Fibroblast of skin of left biceps (primary cell): ENCODE data around the gene QSOX2.

Experiments
- DNase-seq, 2 experiments: peaks; one replicate each; pipeline ENCODE4 v3.0.0-alpha.2; 2013; ENCODE audit warnings: low read depth in 2 of 2

Gene QSOX2

GRCh38 chr9:136177224-136177623 lies 68.4 kb downstream of the QSOX2 start:
- DNase-seq = no peak

DNA sequence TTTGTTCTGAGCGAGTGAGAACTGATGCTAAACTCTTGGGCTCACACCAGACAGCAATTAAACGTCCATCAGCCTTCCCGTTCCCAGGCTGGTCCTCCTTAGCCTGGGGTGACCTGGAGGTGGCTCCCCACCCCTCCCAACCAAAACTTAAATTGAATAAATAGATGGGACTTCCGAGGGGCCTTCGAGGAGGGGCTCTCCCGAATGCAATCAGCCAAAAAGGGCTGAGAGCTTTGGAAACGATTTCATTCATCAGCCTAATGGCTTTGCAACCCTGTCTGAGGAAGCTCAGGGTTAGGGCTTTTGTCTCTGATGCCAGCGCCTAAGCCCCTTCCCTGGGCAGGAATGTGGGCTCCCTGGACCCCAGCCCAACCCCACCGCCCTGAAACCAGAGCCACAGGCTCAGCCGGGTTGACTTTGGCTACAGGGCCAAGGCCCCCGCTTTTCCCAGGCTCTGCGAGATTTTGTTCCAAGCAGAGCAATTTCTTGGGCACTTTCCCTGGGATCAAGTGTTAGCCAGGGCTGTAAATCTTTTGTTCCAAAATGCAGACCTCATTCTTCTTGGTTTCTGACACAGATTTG lies 69.9 kb downstream of the QSOX2 start:
- DNase-seq = no peak

GRCh38 chr9:136174779-136175615 lies 70.6 kb downstream of the QSOX2 start:
- no peak for DNase-seq

DNA sequence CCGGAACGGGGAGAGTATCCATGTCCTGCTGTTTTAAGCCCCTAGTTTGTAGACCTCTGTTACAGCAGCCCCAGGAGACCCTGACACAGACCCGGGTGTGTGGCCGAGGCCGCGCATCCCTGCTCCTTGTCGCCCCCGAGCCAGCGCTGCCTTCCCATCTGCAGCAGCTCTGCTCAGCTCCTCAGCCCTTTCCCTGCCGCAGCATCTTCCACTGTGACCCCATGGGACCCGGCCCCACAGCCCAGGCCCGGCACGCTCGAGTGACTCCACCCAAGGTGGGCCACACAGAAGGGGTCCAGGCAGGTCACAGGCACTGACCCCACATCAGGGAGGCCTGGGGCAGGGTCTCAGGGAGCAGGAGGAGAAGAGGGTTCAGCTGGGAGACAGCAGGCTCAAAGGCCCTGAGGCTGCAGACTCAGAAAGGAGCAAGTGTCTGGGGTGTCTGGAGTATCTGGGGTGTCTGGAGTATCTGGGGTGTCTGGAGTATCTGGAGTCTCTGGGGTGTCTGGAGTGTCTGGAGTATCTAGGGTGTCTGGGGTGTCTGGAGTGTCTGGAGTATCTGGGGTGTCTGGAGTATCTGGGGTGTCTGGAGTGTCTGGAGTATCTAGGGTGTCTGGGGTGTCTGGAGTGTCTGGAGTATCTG lies 71.8 kb downstream of the QSOX2 start:
- no peak for DNase-seq

DNA sequence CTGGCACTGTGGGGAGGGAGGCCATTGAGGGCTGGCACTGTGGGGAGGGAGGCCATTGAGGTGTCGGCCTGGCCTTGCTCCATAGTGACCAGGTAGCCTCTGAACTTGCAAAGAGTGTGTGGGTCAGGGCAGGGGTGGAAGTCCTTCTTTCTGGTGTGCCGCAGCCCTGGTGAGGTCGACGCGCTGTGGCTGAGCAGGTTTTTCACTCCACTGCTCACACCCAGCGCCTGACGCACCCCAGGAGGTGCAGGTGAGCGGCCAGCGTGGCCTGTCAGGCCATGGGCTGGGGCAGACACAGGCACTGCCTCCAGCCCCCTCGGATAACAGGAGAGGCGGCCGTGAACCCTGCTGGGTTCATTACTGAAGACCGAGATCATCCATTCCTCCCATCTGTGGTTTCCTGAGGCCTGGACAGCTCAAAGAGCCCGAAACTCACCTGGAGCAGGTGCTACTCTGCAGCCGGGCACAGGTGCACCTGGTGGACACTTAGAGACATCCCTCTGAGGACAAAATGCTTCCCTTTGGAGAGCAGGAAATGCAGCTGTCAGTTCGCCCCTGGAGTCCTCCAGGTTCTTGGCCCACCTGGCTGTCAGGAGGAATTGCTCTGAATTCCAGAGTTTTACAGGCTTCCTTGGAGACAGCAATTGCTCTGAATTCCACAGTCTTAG lies 73.1 kb downstream of the QSOX2 start:
- DNase-seq = no peak

DNA sequence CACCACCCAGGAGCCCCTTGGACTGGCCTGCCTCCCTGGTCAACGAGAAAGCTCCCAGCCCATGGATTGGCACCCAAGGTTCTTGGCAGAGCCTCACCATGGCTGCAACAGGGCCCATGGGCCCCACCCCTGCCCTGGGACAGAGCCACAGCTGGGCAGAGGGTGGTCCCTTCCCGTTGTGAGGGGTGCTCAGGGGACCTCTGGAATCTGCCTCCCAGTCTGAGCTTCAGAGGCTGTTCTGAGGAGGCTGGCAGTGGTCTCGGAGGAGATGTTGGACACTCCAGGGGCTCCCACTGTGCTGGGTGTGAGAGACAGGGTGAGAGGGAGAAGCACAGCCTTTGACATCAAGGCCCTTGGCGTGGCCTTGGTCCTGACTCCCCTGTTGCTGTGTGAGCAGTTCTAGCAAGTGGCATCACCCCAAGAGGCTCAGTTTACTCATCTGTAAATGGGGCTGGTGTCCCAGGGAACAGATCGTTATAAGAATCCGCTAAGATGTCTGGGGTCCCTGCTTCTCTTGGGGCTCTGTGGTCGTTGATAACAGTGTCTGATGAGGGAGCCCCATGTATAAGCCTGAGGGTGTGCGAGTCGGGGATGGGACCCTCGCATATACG lies 73.7 kb downstream of the QSOX2 start:
- DNase-seq = no peak

DNA sequence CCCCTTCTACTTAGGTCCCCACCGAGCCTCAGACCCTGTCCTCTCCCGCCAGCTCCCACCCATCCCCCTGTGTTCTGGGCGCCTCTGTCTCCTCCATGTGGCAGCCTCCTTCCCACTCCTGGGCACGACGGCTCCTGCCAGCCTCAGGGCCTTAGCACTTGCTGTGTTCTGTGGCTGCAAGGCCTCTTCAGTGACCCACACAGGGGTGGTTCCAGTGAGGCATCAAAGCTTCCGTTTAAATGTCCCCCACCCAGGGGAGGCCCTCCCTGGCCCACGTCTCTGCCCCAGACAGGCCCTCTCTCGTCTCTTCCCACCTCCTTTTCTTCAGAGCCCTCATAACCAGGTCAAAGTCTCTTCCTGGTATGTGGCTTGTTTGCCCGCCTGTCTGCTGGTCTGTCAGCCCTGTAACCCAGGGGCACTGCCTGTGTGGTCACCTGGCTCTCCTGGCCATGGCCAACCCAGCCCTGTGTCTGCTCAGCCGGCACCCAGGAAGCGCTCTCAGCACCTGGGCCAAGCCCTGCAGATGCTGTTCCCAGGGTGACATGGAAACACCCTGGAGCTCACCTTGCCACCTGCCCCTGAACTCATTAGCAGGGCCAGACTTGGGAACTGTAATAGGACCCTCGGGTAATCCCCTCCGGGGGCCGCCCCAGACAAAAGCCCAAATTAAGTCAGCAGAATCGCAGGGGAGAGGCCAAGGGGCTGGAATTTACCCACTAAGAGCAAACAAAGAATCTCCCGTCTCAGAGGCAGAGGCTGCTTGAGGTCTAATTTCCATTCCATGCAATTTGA lies 74.4 kb downstream of the QSOX2 start:
- DNase-seq = no peak

DNA sequence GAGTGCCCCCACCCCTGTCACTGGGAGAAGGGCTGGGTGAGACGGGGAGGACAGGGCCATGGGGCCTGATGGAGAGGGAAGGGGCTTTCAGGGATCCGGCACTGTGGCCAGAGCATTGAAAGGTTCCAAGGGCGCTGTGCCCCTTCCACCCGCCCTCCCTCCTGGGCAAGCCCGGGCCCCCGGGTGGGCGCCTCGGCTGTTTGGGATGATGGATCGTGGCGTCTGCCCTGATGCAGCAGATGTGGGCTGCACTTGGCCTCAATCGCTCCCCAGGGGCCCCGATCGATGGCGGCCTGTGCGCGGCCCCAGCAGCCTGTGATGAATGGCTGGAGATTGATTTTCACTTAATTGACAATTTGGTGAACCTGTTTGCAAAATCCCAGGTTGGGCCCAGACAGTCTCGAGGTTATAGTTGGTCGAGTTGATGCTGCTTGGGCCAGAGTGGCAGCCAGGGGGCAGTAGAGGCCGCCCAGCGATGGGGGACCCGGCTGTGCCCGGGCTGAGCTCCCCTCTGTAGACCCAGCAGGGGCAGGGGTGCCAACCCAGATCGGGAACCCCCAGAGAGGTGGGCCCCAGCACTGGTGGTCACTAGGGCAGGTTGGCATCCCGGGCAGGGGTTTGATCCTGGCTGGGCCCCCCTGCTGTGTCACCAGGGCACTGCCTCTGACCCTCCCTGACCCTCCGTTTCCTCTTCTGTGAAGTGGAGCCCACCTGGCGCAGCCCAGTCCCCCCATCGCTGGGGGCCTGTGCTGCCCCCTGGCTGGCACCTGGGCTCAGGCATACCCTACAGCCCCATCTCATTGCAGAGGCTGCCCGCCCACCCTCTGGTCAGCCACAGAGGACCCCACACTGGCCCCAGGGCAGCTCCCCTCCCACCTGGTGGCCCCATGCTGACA lies 75.4 kb downstream of the QSOX2 start:
- DNase-seq = no peak

GRCh38 chr9:136169495-136169894 lies 76.1 kb downstream of the QSOX2 start:
- DNase-seq = no peak

DNA sequence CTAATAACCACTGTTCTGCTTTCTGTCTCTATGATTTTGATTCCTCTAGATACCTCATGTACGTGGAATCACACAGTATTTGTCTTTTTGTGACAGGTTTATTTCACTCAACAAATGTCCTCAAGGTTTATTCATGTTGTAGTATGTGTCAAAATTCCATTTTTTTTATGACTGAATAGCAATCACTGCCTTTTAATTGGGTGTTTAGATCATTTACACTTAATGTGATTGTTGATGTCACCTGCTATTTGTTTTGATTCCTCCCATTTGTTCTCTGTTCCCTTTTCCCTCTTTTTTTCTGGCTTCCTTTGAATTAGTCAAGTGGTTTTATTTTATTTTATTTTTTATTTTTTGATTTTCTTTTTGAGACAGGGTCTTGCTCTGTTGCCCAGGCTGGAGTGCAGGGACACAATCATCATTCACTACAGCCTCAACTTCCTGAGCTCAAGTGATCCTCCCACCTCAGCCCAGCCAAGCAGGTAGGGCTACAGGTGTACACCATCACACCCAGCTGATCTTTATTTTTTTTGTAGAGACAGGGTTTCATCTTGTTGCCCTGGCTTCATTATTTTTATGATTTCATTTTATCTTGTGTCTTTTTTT lies 82.3 kb downstream of the QSOX2 start:
- no peak for DNase-seq

DNA sequence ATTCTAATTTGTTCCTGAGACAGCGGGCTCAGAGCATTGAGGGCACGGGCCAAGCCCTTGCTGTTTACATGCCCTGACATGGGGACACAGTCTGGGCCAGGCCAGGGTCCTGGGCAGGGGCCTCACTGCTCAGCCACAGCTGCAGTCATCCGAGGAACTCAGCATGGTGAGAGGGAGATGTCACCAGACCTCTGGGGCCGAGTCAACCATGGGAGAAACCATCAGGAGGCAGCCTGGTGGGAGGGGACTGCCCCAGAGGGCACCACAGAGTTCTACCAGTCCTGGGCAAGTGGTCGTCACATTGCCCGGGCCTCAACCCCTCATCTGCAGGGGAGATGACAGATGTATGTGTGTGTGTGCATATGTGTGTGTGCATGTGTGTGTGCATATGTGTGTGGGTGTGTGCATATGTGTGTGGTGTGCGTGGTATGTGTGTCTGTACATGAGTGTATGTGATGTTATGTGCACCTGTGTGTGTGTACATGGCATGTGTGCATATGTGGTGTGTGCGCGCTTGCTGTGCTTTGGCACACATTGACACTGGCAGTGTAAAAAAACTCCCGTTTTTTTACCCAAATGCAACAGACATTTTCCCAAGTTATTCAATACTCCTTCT lies 84.5 kb downstream of the QSOX2 start:
- DNase-seq = no peak

DNA sequence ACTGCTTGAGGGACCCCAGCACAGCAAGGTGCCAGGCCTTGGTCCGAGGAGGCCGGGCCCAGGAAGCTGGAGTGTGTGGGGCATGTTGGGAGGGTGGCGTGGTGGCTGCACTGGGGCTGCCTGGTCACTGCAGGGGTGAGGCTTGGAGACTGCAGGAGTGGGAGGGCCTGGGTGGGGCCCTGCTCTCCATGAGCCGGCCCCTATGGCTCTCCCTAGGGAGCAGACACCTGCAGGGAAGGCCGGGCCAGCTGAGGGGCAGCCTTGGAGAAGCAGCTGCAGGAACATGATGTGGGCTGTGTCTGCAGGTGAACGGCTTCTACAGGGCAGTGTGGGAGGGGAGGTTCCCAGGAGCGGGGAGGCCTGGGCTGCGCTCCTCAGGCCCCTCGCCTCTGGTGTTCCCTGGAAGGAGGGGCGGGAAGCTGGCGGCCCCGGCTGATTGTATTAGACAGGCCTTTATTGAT lies 85.2 kb downstream of the QSOX2 start:
- DNase-seq = no peak

- DNase-seq = no peak
These were observed 85.8 kb downstream of the QSOX2 start for GRCh38 chr9:136159851-136160250.

DNA sequence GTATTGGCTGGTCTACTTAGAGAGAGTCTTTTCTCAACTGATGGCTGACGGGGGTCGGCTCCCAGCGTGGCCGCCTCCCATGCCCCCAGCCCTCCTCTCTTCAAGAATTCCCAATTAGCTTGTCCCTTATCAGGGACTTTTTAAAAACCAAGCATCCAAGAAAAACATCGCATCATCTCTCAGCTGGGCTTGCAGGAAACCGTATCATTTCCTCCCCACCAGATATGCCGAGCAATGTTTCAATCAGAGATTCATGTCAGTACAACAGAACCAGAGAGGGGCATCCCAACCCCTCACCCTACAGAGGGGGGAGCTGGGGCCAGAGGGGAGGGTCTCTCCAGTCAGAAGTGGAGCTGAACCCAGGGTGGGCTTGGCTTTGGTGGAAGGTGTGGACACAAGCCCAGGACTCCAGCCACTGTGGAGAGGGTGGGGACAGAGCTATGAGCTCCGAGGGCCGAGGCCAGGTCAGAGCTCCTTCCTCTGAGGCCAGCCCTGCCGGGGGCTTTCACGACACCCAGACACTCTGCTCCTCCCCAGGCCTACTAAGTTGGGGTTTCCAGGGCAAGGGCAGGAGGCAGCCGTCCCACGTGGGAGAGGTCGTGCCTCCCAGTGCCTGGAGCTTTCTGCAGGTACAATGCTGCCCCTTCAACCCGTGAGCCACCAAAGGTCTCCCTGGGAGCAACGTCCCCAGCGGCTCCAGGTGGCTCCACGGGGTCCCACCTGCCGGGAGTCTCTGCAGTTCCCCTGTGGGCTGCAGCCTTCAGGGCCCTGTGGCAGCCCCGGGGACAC lies 87.9 kb downstream of the QSOX2 start:
- no peak for DNase-seq
